GM18498 (cell line): ENCODE measurements around the gene ELFN1.
"Not testable (repeated sequence)": the region's sequence is repeated elsewhere in the genome, so short reads cannot be mapped to it uniquely, and the experiment has no call there.

Experiments used
- ATAC-seq: cut with Tn5 transposase; IDR thresholded peaks from one replicate; pipeline ENCODE4 v1.9.1; 2021; ENCODE audit warnings: mild to moderate bottlenecking, moderate library complexity; ENCODE audit not compliant: unreplicated experiment

Gene ELFN1

DNA sequence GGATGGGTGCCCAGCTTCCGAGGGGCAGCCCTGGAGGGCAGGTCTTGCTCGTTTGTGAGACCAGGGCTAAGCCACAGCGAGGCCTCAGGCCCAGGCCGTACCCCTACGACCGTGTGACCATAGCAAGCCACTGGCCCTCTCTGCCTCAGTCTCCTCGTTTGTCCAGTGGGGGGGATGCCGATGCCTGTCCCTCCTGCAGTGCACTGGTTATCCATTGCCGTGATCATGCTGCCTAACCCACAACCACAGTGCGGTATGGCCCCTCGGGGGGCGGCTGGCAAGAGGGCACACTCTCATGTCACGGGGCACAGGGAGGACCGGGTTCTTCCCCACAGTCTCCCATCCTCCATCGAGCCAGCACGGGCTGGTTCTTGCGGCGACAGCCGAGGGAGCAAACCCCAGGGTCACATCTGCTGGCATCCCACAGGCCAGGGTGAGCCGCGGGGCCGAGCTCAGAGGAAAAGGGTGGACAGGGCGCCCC lies 80.5 kb downstream of the ELFN1 start:
- ATAC-seq, result no peak

DNA sequence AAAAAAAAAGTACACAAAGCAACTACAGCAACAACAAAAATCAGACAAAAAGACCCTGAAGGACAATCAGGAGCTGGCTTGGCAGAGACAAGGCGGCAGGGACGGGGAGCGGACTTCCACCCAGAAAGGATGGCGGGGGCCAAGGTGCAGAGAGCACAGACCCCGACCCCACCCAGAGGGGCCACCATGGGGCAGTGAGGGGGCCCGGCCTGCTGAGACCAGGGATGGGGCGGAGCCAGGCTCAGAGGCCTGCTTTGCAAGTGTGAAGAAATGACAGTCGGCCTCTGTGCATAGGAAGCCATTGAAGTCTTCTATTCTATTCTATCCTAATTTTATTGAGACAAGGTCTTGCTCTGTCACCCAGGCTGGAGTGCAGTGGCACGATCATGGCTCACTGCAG lies 82.0 kb downstream of the ELFN1 start:
- no peak for ATAC-seq

DNA sequence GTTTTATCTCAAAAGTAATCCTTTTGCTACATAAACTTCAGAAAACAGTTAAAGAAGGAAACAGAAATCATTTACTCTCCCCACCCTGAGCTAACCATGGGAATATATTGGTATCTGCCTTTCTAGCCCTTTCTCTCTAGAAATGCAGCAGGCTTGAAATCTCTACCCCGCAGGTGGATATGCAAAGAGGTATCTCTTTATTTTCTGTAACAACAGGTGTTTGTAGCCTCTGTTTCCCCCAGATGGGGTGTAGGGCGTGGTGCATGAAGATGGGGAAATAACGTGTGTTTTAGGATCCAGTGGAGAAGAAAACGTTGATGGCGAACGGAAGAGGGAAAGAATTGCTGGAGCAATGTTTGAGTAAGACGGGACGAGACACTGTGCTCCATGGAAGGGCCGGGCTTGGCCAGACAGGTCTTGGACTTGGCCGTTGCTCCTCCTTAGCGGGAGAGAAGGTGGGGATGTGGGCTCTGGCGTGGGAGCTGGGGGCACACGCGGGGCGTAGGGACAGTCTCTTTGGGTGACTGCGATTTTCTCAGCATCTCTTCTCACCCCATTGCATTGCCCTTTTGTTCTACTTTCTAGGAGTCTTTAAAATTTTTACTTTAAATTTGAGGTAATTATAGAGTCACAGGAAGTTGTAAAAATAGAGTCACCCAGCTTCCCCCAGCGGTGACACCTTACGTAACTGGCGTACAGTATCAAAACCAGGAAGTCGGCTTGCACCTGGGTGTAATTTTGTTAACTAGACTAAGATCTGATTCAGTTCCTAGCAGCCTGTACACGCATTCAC lies 82.9 kb downstream of the ELFN1 start:
- ATAC-seq, result no peak

DNA sequence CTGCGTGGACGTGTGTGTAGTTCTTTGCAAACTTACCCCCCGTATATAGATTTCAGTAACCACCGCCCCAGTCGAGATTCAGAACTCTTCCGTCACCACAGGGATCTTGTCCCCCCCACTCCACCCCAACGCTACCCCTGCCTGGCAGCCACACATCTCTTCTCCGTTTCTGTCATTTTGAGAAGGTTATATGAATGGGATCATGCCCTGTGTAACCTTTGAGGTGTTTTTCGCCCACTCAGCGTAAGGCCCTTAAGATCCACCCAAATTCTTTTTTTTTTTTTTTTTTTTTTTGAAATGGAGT lies 83.4 kb downstream of the ELFN1 start:
- ATAC-seq, result no peak

DNA sequence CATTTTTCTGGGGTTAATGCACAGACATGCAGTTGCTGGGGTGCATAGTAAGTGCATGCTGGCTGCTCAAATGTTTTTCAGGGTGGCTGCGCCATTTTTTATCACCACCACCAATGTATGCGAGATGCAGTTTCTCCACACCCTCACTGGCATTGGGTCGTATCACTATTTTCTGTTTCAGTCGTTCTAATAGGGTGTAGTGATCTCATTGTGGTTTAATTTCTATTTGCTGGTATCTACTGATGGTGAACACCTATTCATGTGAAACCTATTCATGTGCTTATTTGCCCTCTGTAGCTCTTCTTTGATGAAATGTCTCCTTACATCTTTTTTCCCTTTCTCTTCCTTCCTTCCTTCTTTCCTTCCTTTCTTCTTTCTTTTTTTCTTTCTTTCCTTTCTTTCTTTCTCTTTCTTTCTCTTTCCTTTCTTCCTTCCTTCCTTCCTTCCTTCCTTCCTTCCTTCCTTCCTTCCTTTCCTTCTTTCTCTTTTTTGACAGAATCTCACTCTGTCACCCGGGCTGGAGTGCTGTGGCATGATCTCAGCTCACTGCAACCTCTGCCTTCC lies 84.3 kb downstream of the ELFN1 start:
- no peak for ATAC-seq

DNA sequence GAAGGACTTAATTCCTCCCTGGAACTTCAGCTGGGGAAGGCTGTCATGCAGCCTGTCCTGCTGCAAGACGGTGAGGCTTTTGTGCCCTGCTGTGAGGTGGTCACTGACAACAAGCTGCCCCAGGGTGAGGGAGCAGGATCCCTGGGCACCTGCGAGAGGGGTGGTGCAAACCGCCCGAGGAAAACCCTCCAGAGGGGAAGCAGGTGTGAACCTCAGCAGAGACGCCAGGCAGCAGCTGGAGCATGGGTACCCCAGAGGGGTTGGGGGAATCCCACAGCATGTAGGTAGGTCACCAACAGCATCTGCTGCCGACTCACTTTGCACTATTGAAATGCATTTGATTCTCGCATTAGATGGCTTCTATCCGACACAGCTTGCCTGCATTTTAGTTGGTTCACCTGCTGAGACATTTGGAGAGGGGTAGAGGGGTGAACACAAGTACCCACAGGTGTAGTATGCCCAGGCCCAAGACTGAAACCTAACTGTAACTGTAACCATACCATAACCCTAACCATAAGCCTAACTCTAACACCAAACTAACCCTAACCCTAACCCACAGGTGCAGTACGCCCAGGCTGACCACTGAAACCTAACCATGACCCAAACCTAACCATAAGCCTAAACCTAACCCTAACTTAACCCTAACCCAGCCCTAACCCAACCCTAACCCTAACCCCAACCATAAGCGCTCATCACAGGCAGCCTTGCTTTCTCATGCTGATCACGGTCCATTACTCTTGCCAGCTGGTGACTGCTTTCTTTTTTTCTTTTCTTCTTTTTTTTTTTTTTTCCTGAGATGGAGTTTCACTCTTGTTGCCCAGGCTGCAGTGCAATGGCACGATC lies 85.9 kb downstream of the ELFN1 start:
- no peak for ATAC-seq

DNA sequence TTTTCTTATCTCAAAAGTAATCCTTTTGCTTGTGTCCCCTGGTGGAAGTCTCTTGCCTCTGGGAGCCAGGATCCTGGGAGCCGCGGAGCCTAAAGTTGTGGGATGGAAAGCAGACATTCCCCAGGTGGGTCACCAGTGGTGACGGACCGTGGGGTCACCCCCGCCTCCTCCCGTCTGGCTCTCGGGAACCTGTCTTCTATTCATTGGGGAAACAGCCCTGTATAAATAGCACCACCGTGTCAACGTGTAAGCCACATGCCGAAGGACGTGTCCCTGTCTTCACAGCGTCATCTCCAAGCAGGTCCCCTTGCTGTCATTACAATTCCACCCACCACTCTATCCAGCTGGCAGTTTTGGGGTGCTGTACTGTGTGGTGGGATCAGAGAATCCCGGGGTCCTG lies 87.5 kb downstream of the ELFN1 start:
- ATAC-seq, result no peak

DNA sequence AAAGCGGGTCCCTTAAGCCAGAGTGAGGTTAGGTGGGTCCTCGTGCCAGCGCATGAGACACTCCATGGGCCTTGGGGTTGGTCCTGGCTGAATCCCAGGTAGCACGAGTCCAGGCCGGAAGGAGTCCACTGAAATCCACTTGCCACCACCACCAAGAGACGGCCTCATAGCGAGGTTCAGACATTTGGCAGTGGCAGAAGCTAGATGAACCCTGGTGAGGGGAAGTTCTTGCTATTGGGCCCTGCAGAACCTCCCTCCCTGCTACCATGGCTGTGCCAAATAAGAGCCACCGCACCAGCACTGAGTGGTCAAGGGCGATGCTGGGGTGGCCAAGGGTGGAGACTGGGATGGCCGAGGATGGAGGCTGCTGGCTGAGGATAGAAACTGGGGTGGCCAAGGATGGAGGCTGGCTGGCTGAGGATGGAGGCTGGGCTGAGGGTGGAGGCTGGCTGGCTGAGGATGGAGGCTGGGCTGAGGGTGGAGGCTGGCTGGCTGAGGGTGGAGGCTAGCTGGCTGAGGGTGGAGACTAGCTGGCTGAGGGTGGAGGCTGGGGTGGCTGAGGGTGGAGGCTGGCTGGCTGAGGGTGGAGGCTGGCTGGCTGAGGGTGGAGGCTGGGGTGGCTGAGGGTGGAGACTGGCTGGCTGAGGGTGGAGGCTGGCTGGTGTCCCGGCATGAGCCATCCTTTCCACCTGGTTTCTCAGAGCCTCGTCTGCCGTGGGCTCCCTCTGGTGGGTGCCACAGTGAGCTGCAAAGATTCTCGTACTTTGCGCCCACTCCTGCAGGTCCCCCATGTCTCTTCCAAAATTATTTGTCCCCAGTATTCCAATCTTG lies 88.2 kb downstream of the ELFN1 start:
- no peak for ATAC-seq

DNA sequence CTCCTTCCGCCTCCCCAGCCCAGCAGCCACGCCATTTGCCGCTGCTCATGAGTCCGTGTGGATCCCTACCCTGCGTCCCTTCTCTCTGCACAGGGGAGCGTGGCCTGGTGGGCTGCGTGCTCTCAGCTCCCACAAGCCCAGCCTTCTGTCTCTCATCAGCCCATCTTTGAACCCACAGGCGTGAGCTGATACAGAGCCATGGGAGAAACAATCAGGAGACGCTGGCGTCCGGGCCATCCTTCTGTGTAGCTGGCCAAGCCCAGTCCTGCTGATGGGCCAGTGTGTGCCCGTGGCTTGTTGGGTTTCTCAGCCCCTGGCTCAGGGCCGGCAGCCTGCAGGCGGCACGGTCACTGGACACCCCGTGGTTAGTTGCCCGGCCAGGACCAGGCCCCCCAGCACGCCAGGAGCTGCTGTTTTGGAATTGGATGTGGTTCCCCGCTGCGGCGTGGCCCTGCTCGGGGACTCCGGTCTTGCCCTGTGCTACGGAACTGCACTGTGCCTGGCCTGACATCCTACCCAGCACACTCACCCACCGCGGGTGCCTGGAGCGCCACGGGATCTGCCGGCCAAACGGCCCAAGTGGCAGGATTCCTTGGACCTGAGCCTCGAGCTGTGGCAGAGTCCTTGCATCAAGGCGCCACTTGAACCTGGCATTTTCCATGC lies 88.9 kb downstream of the ELFN1 start:
- no peak for ATAC-seq

DNA sequence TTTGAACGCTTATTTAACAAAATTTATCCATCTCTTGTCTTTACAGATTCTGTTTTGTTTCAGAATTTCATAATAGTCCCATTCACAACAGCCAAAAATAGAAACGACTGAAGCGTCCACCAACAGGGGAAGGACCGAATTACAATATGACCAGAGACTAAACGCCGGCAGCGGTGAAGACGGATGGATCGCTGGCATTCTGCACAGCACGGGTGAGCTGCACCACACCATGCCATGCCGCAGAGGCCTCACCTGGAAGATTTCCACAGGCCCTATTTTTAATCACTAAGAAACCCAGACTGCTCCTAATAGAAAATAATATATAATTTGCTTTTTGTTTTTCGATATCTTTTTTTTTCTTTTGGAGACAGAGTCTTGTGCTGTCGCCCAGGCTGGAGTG lies 91.0 kb downstream of the ELFN1 start:
- ATAC-seq, result no peak

DNA sequence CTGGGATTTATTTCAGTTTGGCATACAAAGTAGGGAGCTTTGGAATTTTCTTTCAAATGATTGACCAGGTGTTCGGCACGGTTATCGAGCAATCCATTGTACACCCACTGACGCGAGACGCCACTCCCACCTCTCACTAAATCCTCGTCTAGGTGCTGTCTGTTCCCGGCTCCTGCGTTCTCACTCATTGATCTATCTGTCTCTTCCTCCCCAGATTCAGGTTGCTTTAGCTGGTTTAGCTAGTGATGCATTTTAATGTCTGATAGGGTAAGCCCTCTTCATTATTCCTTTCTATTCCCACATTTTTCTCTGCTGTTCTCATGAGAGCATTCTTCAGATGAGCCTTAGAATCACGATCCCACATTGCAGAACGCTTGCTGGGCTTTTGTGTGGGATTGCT lies 91.7 kb downstream of the ELFN1 start:
- no peak for ATAC-seq

DNA sequence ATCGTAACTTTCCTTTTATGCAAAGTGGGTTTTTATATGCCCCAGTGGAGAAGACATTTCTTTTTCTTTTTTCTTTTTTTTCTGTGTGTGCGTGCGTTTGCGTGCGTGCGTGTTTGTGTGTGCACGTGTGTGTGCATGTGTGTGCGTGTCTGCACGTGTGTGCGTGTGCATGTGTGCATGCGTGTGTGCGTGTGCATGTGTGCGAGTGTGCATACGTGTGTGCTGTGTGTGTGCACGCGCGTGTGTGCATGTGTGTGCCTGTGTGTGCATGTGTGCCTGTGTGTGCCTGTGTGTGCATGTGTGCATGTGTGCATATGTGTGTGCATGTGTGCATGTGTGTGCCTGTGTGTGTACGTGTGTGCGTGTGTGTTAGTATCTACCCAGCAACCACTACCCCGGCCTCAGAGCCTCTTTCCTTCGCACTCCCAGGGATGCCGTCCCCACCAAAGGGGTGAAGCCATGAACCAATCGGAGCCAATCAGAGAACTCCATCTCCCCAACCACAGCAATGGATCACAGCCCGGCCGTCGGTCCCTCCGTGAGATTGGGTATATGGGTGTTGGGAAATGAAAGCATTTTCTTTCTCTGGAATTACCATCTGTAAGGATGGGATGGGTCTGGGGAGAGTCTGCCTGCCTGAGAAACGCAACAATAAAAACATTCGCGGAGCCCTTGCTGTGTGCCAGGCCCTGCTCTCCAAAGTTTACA lies 92.3 kb downstream of the ELFN1 start:
- no peak for ATAC-seq

DNA sequence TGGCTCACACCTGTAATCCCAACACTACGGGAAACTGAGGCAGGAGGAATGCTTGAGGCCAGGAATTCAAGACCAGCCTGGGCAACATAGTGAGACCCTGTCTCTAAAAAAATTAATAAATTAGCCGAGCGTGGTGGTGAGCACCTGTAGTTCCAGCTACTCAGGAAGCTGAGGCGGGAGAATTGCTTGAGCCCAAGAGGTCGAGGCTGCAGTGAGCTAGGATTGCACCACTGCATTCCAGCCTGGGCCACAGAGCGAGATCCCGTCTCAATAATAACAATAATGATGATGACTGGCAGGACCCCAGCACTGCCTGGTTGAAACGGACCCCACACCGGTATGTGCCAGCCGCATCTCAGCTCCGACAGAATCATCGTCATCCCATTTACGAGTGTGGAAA lies 93.0 kb downstream of the ELFN1 start:
- no peak for ATAC-seq

DNA sequence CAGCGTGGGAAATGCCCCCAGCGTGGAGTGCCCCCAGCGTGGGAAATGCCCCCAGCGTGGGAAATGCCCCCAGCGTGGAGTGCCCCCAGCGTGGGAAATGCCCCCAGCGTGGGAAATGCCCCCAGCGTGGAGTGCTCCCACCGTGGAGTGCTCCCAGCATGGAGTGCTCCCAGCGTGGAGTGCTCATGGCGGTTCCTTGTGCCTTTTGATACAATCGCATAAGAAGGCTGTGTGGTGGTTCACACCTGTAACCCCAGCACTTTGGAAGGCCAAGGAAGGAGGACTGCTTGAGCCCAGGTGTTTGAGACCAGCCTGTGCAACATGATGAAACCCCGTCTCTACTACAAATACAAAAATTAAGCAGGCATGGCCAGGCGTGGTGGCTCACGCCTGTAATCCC lies 93.8 kb downstream of the ELFN1 start:
- not testable (repeated sequence) for ATAC-seq

DNA sequence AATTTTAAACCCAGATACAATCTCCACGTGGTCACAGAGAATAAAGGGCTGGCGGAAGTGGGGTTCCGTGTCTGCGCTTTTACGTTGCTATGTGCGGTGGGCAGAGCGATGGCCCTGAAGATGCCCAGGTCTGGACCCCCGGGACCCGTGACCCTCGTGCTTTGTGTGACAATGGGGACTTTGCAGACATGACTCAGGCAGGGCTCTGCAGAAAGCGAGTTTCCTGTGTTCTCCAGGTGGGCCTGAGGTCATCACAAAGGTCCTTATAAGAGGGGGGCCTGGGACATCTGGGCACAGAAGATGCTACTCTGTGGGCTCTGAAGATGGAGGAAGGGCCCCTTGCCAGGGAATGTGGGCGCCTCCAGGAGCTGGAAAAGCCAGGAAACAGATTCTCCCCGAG lies 95.3 kb downstream of the ELFN1 start:
- no peak for ATAC-seq

DNA sequence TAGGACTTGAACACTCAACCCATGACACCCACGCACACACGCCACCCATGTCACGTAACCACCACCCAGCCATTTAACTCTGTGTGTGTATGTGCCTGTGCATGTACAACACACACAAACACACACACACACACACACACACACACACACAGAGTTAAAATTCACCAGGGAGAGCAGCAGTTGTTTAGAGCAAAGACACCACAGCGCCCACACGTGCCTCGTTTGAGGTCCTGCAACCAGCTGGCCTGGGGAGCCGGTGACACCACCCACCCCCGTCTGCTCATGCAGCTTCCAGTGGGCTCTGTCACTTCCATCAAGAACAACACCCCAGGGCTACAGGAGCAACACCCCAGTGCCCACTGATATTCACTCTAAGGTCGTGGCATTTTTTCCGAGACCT lies 97.4 kb downstream of the ELFN1 start:
- ATAC-seq, result no peak

DNA sequence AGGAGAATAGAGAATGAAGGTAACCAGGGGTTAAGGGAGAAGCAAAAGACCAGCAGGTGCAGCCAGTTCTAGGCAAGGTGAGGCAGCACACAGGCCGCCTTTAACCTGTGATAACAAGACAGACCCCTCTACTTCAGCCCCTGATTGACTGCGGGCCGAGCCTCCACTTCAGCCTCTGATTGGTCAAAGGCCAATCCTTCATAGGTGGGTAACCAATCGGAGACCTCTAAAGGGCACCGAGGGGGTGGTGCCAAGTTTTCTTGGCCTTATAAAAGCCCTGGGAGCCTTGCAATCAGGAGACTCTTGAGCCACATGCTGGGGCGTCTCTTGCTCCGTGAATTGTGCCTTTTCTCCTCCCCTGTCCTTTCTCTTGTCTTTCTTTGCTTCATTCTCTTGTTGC lies 98.8 kb downstream of the ELFN1 start:
- ATAC-seq, result no peak

DNA sequence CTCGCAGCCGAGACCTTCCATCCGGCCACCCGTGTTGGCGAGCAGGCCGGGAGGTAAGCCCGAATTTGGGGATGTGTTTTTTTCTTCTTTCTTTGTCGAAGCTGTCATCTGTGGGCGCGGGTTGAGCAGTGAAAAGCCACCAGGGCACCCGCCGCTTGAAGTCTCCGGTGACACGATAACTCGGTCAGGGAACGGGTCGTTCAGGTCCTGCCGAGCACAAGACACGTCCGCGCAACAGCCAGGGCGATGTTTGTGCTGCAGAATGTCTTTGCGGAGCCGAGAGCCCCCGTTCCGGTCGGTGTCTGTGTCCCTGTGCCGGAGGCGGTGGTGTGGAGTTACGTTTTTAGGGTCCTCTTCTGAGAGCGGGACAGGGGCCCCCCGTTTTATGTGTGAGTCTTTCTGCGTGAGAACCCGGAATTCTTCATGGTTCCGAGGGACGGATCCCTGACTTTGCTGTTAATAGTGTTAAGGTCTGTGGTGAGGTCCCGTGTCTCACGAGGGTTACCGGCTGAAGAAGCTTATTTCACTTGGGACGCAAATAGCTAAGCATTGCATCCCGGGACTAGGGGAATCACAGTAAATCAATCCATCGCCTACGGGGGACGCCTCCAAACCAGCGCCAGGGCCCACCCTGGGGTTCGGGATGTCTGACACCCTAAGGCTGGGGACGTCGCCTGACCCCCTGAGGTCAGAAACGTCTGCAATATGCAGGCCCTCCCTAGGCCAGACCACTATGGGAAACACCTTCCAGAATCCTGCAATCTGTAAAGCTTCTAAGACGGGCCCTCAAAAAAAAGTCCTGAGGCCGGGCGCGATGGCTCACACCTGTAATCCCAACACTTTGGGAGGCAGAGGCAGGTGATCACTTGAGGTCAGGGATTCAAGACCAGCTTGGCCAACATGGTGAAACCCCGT lies 99.5 kb downstream of the ELFN1 start:
- no peak for ATAC-seq

DNA sequence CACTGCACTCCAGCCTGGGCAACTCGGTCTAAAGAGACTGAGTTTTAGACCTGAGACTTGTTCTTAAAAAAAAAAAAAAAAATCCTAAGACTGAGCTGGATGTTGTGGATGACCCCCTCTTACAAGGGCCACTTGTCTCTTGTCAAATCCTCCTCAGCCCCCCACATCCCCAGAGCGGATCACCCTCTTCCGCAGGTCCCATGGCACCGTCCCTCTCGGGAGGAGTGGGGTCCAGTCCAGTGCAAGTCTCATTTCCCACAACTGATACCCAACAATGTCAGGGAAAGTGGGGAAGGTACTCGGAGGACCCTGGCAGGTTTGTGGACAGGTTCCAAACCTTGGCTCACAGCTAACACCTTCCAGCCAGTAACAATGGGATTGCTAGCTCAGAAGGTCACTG lies 100.3 kb downstream of the ELFN1 start:
- no peak for ATAC-seq
